ENCODE results near the gene CP. TPM values are rescaled to one million over a fixed set of nuclear protein-coding genes. Genes with fewer than 3 reads are reported as not detected.

The CP gene
- polyA plus RNA-seq, 3 donors: 0.04 TPM; not detected in 2

- no peak overlapping the region for H3K27ac ChIP-seq (ENCODE audit: low read depth in 1 of 2, low read length in 2 of 2)
- WGBS (ENCODE audit: insufficient coverage): 97% methylated on average over 3 of the region's 4 CpGs
- no peaks in the 10 kb centered on the region for H4K20me1 ChIP-seq (ENCODE audit: insufficient read depth, low read length)
- no peak overlapping the region for H3K4me2 ChIP-seq (replicated peaks; ENCODE audit: extremely low read depth, low read length, poor library complexity, severe bottlenecking)
- peaks cover 8% of the 10 kb centered on the region for H3K4me1 Mint-ChIP-seq
- TF ChIP-seq CTCF (IDR thresholded peaks at IDR 0.05): no peak
- no peak overlapping the region for H3K4me3 ChIP-seq (replicated peaks in 1 of 3; ENCODE audit: low read depth in 2 of 3, low read length in 3 of 3)
- DNase-seq: no peak
- no peaks in the 10 kb centered on the region for H3K36me3 Mint-ChIP-seq
- H3K36me3 ChIP-seq (replicated peaks in 1 of 2; ENCODE audit: control insufficient read depth in 1 of 2, insufficient read depth in 2 of 2, low read length in 2 of 2): no peaks in the 10 kb centered on the region
- no peaks in the 10 kb centered on the region for H3K27me3 ChIP-seq (ENCODE audit: control insufficient read depth in 2 of 2, insufficient read depth in 2 of 2, low read length in 2 of 2)
- no peaks in the 10 kb centered on the region for H3K9me3 ChIP-seq (replicated peaks in 1 of 2; ENCODE audit: control insufficient read depth in 1 of 2, insufficient read depth in 1 of 2, low read length in 2 of 2)
- intact Hi-C loops (cut with micrococcal nuclease): no loop called here
- peak overlapping the region in 1 of 7 donors; percentile 24 for H3K27ac Mint-ChIP-seq
- no peak overlapping the region for H2AFZ ChIP-seq (ENCODE audit: insufficient read depth, low read depth, low read length, poor library complexity, severe bottlenecking)
- peaks cover 0 to 1% (median 0%) of the 10 kb centered on the region in 3 donors for H3K27me3 Mint-ChIP-seq (ENCODE audit: low read depth in 3 of 3)
- no peak overlapping the region for H3K9ac ChIP-seq (ENCODE audit: insufficient read depth, low read length, poor library complexity, severe bottlenecking)
- H3K79me2 ChIP-seq (ENCODE audit: insufficient read depth, low read length): no peaks in the 10 kb centered on the region
- peaks cover 7 to 13% of the 10 kb centered on the region in 2 donors for H3K4me1 ChIP-seq (ENCODE audit: control insufficient read depth in 1 of 2, insufficient read depth in 2 of 2, low read length in 2 of 2)
- H3K4me3 Mint-ChIP-seq: no peak overlapping the region
- H3K9me3 Mint-ChIP-seq: peaks cover 0 to 2% (median 0%) of the 10 kb centered on the region in 7 donors
Measured at GRCh38 chr3:149235599-149236424, 14.2 kb upstream of the CP start.

DNA sequence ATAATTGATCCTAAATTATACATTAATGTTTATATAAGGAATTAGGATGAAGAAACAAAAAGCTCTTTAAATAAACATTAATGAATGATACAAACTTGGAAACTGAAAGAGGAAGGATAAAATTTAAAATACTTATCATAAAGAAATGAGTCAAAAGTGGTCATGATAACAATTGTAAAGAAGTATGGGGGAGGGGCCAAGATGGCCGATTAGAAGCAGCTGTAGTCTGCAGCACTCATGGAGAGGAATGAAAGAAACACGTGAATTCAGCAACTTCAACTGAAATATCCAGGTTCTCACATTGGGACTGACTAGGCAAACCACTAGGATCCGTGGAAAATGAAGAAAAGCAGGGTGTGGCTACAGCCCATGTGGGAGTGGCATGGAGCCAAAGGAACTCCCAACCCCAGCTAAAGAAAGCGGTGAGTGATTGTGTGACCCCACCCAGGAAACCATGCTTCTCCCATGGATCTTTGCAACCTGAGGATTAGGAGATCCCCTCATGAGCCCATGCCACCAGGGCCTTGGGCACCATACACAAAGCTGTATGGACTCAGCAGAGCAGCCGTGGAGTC lies 13.1 kb upstream of the CP start:
- Histone ChIP-seq H3K4me2 (replicated peaks; ENCODE audit: extremely low read depth, low read length, poor library complexity, severe bottlenecking) (peak overlapping the region; percentile 24), H3K27ac (ENCODE audit: low read depth in 1 of 2, low read length in 2 of 2) (no peak overlapping the region), H3K36me3 (replicated peaks in 1 of 2; ENCODE audit: control insufficient read depth in 1 of 2, insufficient read depth in 2 of 2, low read length in 2 of 2) (no peaks in the 10 kb centered on the region), H3K9me3 (replicated peaks in 1 of 2; ENCODE audit: control insufficient read depth in 1 of 2, insufficient read depth in 1 of 2, low read length in 2 of 2) (no peaks in the 10 kb centered on the region), H4K20me1 (ENCODE audit: insufficient read depth, low read length) (no peaks in the 10 kb centered on the region), H3K4me1 (ENCODE audit: control insufficient read depth in 1 of 2, insufficient read depth in 2 of 2, low read length in 2 of 2) (peaks cover 7 to 13% of the 10 kb centered on the region in 2 donors), H2AFZ (ENCODE audit: insufficient read depth, low read depth, low read length, poor library complexity, severe bottlenecking) (no peak overlapping the region), H3K4me3 (replicated peaks in 1 of 3; ENCODE audit: low read depth in 2 of 3, low read length in 3 of 3) (no peak overlapping the region), H3K79me2 (ENCODE audit: insufficient read depth, low read length) (no peaks in the 10 kb centered on the region), H3K27me3 (ENCODE audit: control insufficient read depth in 2 of 2, insufficient read depth in 2 of 2, low read length in 2 of 2) (no peaks in the 10 kb centered on the region), H3K9ac (ENCODE audit: insufficient read depth, low read length, poor library complexity, severe bottlenecking) (no peak overlapping the region)
- Mint-ChIP-seq H3K27me3 (ENCODE audit: low read depth in 3 of 3) (peaks cover 0 to 1% (median 0%) of the 10 kb centered on the region in 3 donors), H3K27ac (peak overlapping the region in 1 of 7 donors; percentile 81), H3K4me1 (peaks cover 8% of the 10 kb centered on the region), H3K9me3 (peaks cover 0 to 2% (median 0%) of the 10 kb centered on the region in 7 donors), H3K36me3 (no peaks in the 10 kb centered on the region), H3K4me3 (peak overlapping the region in 1 of 2 donors; percentile 6)
- intact Hi-C loops (cut with micrococcal nuclease): no loop called here
- DNase-seq: no peak
- WGBS (ENCODE audit: insufficient coverage): 89% methylated on average over 1 of the region's 5 CpGs
- TF ChIP-seq CTCF (IDR thresholded peaks at IDR 0.05): no peak

Data from CD14-positive monocyte (primary cell).